NK-92 (cell line): Measurements from ENCODE around the gene BEST4.
"Not testable (repeated sequence)": the region's sequence is repeated elsewhere in the genome, so short reads cannot be mapped to it uniquely, and the experiment has no call there.

Experiments used
- DNase-seq: peaks from one replicate; lab custom pipeline; 2025; ENCODE audit not compliant: unreplicated experiment; lab: John Stamatoyannopoulos, UW

BEST4 gene

DNA sequence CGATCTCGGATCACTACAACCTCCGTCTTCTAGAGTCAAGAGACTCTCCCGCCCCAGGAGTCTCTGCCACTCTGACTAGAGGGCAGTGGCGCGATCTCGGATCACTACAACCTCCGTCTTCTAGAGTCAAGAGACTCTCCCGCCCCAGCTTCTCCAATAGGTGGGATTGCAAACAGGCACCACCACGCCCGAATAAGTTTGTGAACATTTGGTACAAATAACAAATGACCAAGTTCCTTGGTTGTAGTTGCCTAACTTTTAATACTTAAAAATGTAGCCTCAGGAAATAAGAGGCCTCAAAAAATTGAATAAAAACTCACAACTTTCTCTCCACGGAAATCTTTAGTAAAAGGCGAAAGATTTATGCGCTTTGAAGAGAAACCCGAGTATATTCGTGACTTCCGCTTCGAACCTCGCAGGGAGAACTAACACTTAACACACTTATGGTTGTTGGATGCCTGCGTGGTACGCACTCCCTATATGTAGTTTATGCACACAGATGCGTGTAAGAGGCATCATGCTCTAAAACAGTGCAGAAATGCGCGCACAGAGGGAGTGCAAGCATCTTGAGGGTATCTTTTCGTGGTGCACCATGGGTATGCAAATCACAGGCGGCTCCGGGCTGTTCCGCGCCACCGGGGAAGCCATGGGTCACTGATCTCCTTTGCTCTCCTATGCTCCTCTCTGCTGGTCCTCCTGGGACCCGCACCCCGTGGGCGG, 31.8 kb upstream of the BEST4 start:
- no peak for DNase-seq

GRCh38 chr1:44819196-44819607, 31.2 kb upstream of the BEST4 start:
- DNase-seq: no peak

DNA sequence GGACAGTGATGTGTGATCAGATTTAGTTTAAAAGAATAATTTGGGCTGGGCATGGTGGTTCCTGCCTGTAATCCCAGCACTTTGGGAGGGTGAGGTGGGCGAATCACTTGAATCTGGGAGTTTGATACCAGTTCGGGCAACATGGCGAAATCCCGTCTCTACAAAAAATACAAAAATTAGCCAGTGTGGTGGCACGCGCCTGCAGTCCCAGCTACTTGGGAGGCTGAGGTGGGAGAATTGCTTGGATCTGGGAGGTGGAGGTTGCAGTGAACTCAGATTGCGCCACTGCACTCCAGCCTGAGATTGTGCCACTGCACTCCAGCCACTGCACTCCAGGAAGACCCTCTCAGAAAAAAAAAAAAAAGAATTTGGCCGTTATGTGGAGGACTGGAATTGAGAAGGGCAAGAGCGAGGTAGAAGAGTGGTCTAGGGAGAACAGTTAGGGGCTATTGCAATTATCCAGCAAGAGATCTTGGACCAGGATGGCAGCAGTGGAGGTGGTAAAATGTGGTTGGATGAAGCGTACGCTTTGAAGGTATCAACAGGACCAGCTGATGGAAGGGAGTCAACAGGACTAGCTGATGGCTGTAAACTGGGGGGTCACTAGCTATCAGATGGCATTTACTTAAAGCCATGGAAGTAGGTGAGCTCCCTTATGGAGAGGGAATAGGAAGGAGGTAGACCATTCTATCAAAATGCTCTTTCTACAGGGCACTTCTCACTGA, 30.0 kb upstream of the BEST4 start:
- DNase-seq: no peak

GRCh38 chr1:44817307-44817706, 29.3 kb upstream of the BEST4 start:
- DNase-seq: no peak

GRCh38 chr1:44815926-44816325, 28.0 kb upstream of the BEST4 start:
- not testable (repeated sequence) for DNase-seq

DNA sequence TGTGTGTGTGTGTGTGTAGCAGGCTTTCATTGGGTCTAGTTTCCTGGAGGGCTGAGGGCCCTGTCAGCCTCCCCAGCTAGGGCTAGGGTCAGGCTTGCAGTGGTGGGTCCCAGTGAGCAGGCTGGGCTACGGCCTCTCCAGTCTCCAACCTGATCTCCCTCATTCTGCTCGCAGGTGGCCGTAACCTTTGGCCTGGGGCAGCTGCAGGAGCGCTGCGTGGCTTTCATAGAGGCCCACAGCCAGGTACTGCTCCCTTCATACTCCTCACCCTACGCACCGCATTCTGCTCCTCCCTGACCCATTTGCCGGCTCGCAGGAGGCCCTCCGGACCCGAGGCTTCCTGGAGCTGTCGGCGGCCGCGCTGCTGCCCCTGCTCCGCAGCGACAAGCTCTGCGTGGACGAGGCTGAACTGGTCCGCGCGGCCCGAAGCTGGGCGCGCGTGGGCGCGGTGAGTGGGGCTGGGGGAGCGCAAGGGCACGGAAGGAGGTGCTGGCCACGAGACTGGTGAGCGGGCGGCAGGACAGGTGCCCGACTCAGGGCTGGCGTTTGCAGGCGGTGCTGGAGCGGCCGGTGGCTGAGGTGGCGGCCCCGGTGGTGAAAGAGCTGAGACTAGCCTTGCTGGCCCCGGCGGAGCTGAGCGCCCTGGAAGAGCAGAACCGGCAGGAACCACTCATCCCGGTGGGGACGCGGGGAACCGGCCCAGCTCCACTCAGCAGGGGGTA, 25.0 kb upstream of the BEST4 start:
- DNase-seq: no peak

DNA sequence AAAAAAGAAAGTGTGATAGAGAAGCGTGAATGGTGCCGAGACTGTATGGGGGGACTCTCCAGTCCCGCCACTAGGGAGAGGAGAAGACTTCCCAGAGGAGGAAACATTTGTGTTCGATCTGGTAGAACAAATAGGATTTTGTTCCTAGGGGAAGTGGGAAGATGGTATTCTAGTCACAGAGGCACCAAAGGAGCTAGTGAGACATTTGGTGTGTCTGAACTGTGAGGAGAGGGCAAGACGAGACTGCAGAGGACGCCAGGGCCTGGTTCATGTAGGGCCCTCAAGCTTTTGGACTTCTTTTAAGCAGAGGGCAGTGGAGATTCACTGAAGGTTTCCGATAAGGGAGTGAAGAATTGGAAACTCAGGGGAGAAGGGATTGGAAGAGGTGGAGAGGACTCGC, 23.3 kb upstream of the BEST4 start:
- DNase-seq: no peak

DNA sequence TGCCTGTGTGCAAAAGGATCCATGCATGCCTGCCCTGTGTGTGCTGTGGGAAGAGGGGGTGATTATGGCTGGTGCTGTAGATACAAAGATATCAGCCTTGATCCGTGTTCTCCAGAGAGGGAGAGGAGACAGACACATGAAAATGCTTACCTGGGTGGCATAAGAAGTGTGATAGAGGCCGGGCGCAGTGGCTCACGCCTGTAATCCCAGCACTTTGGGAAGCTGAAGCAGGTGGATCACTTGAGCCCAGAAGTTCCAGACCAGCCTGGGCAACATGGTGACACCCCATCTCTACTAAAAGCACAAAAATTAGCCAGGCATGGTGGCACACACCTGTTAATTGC, 22.8 kb upstream of the BEST4 start:
- DNase-seq: not testable (repeated sequence)

DNA sequence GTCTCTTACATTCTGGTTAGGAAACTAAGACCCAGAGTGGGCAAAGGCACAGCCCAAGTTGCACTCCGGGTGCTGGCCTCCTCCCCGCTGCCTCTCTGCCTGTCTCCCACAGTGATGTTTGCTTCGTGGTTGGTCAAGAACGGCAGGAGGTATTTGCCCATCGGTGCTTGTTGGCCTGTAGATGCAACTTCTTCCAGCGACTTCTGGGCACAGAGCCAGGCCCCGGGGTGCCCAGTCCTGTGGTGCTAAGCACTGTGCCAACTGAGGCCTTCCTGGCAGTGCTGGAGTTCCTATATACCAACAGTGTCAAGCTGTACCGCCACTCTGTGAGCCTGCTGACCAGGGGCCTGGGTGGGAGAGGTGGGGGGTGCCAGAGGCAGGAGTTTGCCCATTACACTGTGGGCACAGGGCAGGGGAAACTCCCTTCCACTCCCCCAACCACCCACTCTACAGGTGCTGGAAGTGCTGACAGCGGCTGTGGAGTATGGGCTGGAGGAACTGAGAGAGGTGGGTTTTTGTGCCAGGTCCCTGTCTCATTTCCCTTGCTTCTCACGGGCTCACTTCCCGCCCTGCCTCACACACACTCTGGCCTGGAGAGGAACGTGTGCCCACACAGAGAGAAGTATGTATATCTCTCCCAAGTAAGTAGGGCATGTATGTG, 22.3 kb upstream of the BEST4 start:
- DNase-seq: no peak

GRCh38 chr1:44808938-44809917, 21.3 kb upstream of the BEST4 start:
- DNase-seq: no peak

GRCh38 chr1:44808063-44808937, 20.3 kb upstream of the BEST4 start, which contains the start of gene BTBD19:
Gene BTBD19, plus strand, starts transcription at chr1:44808523. Its CDS starts 298 bp downstream, at chr1:44808821.
- no peak for DNase-seq

GRCh38 chr1:44807364-44808062, 19.5 kb upstream of the BEST4 start:
- DNase-seq: no peak

DNA sequence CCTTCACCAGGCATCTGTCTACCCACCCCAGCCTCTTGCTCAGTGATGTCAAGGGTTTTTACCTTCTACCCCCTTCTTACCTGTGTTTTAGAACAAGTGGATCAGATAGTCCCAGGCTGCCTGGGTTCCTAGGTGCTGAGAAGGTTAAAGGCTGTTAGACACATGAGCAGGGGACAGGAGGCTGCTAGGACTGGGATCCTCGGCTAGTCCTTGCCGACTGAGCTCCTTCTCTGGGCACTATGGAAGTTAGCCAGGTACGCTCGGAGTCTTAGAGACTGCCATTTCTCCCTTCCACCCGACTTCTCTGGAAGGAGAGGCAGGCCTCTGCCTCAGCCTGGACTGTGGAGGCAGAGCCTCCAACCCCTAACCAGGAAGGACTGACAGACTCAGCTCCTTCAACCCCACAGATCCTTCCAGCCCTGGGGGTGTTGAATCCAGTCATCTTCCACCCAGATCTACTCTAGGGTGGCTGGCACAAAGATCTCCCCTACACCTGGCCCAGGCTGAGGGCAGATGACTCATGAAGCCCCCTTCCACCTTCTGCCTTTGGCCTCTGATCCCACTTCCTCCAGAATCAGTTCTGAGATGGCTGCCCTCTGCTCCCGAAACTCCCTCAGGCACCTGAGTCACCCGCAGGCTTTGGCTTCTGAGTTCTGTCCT, 18.9 kb upstream of the BEST4 start, which contains the start of gene DYNLT4:
TSS of gene DYNLT4 (minus strand) at position 648 of the 660 bp plus-strand sequence. CDS start 683 bp downstream, outside the sequence.
- no peak for DNase-seq

DNA sequence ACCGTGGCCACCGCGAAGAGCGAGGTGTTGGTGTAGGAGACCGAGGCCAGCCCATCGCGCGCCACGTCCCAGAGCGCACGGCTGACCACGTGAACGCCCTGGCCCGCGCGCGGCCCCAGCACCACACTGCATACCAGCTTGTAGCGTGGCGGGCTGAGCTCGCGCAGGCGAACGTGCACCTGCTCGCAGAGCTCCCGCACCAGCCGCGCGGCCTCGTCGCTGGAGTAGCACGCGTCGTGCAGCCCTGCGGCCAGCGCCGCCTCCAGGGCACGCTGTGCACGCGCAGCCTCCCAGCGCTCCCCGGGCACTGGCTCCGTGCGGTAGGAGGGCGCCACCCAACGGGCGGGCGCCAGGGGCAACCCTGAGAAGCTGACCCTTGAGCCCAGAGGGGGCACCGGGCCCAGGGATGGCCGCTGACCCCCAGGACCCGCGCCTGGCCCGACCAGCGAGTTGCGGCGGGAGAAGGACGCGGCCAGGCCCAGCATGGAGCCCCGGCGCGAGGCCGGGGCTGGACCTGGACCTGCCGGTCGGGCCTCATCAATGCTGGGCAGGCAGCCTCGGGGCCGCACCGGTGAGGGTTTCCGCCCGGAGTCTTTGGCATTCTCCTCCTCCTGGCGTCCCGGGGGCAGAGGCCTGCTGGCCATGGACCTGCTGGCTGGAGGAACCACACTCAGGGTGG, 18.2 kb upstream of the BEST4 start:
- no peak for DNase-seq

DNA sequence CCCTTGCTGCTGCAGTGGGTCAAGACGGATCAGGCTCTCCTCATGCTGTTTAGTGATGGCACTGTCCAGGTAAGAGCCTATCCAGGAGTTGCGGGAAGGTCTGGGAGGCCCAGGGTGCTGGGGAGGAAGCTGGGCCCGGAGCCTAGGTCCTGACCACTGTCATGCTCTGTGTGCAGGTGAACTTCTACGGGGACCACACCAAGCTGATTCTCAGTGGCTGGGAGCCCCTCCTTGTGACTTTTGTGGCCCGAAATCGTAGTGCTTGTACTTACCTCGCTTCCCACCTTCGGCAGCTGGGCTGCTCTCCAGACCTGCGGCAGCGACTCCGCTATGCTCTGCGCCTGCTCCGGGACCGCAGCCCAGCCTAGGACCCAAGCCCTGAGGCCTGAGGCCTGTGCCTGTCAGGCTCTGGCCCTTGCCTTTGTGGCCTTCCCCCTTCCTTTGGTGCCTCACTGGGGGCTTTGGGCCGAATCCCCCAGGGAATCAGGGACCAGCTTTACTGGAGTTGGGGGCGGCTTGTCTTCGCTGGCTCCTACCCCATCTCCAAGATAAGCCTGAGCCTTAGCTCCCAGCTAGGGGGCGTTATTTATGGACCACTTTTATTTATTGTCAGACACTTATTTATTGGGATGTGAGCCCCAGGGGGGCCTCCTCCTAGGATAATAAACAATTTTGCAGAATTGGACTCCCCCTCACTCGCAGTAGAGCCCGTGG, 17.5 kb upstream of the BEST4 start:
- no peak for DNase-seq

- no peak for DNase-seq
These were observed 15.5 kb upstream of the BEST4 start for GRCh38 chr1:44803312-44804095.
